SKM-1 treated with dmso at 0.1 percent for 144 hours (cell line): ENCODE results near the gene DDX49.
A peak's percentile ranks its signal among the peaks of the same experiment; 100 is the strongest.
"Not testable (repeated sequence)": the region's sequence is repeated elsewhere in the genome, so short reads cannot be mapped to it uniquely, and the experiment has no call there.

Experiments used
- DNase-seq: peaks from one replicate; lab custom pipeline; 2025; ENCODE audit not compliant: unreplicated experiment; lab: John Stamatoyannopoulos, UW

DDX49 gene

DNA sequence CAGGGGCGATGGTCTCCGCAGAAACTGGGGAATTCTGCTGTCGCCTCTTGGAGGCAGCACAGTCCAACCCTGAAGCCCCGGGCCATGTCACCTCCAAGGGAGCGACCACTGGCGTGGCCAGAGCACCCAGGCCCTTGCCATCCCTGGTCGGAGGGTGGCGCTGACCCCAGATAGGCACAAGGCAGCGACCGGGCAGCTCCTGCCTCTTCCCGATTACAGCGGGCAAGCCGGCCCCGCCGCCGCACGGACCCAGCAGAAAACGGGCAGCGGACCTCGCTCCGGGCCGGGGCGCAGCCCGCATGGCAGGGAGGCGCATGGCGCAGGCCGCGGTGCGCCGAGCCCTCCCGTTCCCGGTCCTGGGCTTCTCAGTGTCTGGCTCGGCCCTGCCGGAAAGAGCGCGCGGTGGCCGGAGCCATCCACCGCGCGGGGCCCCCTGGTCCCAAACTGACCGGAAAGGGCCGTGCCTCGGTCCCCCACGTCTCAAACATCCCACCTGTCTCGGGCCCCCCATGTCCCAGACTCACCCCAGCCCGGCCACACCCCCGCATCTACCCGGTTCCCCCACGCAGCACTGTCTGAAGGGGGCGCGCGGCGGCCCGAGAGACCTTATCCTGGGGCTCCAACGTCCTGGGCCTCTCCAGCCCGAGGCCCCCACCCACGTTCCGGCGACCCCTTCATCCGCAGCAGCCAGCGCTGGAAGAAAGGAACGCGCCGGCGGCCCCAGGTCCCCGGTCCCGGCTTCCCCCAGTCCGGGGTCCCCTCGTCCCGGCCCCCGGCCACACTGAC is 24.3 kb upstream of the DDX49 start:
- DNase-seq: peak; percentile 32

DNA sequence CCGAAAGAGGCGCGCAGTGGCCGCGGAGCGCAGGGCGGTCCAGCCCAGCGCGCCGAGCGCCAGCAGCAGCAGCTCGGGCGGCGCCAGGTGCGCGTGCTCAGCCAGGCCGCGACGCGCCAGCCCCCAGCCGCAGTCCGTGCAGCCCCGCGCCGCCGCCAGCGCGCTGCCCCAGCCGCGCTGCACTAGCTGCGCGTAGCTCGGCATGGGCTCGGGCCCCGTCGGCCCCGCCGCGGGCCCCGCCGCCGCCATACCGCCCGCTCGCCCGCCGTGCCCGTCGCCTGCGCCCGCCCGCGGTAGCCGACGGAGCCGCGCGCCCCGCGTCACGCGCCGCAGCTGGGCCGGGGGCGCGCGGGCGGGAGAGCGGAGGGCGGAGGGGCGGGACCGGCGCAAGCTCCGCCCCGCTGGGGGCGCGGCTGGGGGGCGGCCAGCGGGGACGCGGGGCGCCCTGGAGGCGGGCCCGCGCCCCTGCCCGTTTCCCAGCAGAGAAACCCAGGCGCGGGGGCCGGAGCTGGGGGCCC is 23.6 kb upstream of the DDX49 start, which contains the start of gene CERS1:
TSS of gene CERS1 (minus strand) at position 335 of the 518 bp plus-strand sequence. CDS start at position 249, 86 bp downstream.
- no peak for DNase-seq

DNA sequence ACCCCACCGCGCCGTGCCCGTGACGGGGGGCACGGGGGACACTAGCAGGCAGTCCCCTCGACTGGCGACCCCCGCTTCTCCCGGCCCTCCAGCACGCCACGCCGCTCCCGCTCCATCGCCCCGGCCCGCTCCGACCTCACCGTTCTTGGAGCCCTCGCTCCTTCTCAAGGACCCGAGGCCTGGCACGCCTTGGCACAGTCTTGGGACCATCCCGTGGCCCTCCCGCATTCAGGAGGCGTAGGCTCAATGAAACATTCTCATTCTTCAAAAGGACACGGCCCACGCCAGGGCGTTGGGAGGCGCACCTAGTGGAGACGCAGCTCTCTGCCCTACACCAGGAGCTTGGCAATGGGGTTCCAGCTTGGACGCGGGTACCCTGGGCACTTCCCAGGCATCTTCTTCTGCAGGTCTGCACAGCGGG is 23.1 kb upstream of the DDX49 start:
- DNase-seq: no peak

DNA sequence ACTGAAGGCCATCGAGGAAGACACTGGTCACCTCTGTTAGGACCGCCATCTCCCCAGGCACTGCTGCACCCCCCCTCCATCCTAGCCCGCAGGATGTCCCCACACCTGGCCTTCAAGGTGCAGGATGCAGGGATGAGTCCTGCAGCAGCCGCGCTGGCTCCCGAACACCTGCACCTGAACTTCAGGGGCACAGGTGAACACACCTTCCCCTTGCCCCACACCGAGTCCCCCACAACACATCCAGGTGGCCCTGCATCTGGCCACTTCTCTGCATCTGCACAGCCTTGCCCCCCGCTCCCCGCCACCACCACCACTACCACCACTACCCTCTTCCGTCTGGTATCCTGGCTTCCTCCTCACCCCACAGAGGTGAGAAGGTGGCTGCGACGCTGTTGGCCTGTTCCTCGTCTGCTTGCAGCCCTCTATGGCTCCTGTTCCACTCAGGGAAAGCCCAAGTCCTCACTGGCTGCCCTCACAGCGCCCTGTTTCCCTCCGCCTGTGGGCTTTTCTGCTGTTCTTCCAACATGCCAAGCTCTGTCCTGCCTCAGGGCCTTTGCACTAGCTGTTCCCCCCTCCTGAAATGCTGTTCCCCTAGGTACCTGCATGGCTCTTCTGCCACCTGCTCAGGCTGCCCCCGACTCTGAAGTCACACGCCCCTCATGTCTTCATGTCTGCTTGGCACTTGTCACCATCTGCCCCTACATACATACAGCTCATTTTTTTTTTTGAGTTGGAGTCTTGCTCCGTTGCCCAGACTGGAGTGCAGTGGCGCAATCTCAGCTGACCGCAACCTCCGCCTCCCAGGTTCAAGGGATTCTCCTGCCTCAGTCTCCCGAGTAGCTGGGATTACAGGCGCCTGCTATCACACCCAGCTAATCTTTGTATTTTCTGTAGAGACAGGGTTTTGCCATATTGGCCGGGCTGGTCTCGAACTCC is 22.2 kb upstream of the DDX49 start:
- no peak for DNase-seq

DNA sequence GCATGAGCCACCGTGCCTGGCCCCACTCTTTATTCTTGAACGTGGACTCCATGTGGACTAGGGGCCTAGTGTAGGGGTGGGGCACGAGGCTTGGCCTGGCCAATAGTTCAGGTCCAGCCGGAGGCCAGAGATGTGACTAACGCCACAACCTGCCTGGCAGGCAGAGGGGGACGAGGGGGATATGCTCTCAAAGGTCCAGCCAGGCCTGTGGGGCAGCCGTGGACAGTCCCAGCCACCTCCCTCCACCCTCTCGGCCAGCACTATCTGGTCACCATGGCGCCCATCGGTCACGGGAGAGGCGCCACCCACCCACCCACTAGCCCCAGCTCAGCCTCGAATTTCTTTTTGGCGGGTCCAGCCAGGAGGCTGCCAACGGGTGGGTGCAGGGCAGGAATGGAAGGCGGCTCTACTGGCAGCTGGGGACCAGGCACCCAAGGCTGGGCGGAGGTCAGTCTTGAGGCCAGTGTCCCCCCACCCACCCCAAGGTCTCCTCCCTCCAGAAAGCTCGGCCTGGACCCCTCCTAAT is 21.4 kb upstream of the DDX49 start:
- DNase-seq: no peak

DNA sequence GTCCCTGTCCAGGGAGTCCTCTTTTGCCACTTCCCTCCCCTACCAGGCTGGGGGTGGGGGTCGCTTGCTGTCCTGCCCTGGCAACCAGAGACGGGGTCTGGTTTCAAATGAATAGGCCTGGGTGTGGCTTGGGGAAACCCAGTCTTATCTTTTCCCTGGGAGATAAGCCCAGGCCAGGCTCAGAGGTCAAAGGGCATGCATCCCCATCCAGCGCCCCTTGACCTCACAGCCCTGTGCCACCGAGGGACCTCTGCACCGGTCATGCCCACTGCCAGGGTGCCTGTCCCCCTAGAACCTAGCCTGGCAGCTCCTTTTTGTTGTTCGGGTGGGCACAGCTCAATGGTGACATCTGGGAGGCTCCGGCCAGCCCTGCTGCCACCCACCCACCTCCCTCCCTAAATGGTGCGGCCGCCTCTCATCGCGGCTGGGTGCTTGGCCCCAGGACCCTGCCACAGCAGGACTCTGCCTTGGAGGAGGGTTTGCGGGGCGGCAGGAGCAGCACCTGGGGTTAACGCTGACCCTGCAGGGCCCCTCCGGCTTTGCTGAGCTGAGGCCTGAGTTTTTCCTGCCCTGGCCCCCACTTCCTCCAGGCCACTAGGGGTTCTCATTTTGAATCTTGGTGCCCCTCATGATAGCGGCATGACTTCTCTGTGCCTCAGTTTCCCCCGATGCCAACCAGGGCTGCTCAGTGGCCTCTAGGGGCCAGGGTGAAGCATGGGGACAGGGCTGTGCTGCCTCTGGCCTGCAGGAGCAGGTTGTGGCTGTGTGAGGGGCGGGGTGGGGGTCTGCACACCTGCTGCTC is 20.7 kb upstream of the DDX49 start:
- no peak for DNase-seq

DNA sequence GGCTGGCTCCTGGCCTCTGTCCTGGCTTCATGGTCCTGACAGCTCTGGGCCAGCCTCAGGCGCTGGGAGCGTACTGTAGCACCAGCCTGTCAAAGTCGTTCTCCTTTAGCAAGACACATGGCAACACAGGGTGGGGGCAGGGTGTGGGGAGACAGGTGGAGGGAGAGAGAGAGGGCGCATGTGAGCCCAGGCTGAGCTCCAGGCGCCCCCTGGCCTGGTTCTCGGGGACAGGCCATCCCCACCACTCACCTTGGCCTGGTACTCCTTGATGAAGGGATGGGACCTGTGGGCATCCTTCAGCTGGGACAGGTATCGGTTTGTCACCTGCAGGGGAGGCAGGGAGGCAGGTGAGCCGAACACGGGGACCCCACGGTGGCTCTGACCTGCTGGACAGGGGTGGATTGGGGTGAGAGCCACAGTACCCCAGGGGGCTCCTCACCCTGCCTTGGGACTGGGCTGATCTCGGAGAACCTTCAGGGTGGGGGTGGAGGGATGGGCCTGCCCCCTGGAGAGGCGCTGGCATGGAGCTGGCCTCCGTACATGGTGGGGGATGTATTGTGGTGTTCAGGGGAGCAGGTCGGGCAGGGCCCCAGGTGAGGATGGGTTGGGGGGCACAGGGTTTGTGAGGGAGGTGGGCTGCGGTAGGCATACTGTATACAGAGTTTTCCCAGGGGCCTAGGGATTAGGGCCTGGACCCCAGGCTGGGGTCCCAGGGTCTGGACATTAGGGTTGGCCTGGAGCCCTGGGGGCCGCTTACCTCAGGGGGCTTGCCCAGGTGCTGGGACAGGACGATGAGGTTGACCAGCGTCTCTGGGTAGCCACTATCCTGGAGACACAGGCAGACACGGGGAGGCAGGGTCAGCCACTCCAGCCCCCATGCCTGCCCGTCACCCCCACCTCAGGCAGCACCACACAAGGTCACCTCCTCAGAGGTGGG is 19.6 kb upstream of the DDX49 start:
- no peak for DNase-seq

DNA sequence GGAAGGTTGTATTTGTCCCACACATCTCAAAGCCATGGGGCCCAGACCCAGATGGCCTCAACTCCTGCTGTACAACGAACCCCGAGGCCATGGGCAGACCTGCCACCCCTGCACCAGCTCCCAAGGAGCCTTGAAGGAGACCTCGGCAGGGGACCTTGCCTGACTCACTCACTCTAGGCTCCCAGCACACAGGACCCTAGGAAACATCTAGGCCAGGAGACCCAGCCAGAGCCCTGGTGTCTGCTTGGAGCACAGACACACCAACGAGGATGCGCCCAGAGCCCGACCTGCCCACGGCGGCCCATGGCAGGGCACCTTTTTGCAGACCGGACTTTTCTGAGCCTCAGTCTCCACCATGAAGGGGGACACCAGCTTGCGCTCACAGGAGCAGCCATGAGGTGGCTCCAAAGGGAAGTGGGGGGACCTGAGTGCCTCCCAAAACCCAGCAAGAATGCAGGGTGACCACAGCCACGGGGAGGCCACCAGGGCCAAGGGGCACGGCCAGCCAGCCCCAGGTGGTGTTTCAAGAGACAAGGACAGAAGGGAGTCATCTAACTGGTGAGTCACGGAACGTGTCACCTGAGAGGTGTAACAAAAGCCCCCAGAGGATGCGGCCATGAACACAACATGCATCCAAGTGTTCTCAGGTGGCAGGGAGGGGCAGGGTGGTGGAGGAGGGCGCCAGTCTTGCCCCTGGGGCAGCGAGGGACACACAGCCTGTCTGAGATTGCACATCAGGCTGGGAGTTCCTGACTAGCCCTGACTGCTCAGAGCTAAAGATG is 18.6 kb upstream of the DDX49 start:
- no peak for DNase-seq

DNA sequence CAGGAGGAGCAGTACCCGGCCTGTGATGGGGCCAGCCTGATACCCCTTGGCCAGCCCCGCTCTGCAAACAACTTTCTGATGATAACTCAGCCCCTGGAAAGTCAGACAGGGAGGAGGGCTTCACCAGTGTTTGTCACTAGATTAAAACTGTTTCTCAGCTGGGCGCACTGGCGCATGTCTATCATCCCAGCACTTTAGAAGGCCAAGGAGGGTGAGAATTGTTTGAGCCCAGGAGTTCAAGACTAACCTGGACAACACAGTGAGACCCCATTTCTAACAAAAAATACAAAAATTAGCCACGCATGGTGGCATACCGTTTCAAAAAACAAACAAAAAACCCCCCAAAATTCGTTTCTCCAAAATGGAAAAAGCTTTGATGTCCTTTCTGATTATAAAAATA is 18.0 kb upstream of the DDX49 start:
- no peak for DNase-seq

DNA sequence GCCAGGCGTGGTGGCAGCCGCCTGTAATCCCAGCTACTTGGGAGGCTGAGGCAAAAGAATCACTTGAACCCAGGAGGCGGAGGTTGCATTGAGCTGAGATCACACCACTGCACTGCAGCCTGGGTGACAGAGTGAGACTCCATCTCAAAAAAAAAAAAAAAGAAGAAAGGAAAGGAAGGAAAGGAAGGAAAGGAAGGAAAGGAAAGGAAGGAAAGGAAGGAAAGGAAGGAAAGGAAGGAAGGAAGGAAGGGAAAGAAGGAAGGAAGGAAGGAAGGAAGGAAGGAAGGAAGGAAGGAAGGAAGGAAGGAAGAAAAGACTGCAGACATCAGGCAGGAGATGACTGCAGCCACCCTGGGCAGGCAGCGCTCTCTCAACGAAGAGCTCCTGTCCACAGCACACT is 17.0 kb upstream of the DDX49 start:
- DNase-seq: not testable (repeated sequence)

DNA sequence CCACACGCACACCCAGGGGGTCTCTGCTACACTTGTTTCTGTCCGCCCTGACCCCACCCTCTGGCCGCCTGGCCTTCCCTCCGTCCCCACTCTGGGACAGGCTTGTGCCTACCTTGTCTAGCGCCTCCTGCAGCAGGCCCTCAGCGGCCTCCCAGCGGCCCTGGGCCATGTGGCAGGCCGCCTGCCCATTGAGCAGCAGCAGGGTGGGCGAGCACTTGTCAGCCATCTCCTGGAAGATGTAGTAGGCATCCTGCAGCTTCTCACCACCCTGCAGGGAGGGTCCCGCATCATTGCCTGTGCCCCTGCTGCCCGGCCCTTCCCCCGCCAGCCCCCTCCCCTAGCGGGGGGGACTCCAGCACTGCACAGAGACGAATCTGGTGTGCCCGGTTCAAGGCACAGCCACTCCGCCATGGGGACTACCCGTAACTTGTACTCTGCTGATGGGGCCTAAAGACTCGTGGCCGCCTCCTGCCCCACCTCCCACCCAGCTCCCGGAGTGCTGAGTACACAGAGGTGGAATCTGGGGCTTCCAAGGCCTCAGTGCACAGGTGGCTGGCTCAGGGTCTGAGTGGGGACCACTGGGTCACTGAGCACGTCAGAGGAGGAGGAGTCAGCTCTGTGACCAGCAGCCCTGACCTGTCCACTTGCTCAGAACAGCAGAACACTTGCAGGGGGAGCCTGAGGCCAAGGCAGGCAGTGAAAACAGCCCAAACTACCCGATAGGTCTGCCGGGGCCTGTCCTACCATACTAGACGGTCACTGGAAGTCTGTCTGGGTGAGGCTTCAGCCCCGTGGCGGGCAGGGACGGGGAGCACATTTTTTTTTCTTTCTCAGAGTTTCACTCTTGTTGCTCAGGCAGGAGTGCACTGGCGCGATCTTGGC is 16.1 kb upstream of the DDX49 start:
- no peak for DNase-seq

DNA sequence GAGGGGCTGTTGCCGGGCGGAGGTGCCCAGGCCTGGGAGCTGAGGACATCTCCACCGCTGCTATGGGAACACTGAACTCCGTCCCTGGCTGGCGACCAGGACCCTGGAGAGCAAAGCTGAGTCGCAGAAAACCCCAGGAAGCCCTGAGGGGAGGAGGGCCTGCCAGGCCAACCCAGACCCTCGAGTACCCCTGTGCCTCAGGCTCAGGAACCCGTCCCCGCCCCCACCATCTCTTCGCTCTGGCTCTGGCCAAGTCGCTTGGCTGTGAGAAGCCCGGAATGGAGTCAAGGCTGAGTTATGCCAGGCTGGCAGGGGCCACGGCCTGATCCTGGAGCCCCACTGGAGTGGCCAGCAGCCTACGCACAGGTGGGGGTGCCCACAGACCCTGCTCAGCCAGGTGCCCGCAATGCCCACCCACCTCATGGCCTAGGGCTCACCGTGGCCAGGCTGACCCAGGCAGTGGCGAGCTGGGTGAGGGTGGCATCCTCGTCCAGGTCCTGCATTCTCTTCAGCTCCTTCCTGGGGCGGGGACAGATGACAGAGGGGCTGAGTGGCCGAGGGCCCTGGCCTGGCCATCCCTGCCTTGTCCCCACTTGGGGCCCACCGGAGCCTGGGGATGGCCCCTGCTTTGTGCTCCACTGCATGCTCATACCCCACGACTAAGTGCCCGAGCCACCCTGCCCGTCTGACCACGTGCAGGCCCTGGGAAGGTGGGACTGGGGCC is 15.0 kb upstream of the DDX49 start:
- DNase-seq: no peak

DNA sequence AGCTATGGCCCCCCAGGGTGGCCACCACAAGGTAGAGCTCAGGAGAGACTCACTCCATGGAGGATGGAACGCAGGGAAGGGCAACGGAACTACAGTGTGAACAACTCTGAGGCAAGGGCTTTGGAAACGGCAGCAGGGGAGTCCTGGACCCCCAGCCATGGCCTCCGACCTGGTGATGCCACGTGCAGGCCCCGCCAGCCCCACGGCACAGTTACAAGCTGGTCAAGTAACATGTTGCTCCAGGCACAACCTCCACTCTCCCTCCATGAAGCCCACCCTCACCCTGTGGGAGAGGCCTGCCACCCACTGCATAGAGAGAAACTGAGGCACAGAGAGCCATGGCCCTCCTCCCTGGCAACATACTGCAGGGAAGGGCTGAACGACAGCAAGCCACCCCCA is 14.5 kb upstream of the DDX49 start:
- DNase-seq: no peak

DNA sequence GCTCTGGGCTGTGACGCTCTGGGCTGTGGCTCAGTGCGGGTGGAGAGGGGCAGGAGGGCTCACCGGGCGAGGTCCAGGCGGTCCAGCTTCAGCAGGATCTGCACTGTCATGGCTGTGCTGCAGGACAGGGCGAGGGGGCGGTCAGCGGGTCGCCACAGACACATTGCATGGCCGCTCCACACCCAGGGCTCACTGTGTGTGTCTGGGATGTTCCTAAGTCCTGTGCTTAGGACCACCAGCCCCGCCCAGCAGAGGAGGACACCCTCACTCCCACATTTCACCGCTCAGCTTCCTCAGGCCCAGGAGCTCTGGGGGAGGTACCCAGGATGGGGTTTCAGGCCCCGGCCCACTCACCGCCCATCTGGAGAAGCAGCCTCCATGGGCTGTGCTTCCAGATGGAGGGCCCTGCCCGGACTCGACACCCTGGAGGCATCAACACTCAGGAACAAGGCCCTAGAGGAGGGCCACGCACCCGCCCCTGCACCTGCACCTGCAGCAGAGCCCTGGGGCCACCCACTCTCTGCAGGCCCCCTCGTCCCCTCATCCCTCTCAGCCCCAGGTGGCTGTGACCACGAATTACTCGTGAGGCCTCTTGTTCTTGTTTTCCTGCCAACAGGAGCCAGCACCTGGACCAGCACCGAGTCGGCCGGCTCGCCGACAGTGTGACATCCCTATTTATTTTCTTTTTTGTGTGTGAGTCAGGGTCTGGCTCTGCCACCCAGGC is 13.8 kb upstream of the DDX49 start:
- no peak for DNase-seq

DNA sequence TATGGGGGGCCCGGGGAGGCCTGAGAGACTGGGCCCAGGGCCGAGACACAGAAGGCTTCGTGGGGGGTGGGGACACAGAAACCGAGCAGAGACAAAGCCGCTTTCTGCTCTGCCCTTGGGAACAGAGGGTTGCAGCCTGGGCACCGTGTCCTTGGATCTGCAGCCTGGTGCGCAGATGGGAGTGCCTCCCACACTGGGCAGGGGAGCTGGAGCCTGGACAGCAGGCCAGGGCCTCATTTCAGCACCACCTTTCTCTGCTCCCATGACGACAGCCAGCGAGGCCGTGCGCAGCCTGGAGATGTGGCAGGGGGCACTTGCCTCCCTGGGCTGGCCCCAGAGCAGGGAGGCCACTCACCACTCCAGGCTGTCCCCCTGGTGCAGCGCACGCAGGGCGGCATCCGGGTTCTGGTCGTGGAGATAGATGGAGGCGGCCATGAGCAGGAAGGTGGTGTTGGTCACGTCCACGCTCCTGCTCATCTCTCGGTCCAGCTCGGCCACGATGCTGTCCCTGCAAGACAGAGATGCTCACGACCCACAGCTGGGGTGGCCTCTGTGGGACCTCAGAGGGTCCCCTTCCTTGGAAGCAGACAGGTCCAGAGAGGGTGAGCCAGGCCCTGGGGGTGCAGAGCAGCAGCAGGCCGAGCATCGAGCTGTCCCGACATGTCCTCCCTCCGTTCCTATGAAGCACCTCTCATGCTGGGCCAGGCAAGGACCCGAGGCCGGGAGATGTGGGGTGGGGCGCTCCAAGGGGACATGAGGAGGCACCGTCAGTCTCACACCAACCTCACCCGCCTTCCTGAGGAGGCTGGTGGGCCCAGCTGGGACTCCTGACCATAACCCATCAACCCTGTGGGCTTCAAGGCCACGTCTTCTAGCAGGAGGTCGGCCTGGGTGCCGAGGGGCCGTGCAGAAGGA is 12.7 kb upstream of the DDX49 start:
- no peak for DNase-seq
